ENCODE data around the gene MVB12A.

MVB12A gene

DNA sequence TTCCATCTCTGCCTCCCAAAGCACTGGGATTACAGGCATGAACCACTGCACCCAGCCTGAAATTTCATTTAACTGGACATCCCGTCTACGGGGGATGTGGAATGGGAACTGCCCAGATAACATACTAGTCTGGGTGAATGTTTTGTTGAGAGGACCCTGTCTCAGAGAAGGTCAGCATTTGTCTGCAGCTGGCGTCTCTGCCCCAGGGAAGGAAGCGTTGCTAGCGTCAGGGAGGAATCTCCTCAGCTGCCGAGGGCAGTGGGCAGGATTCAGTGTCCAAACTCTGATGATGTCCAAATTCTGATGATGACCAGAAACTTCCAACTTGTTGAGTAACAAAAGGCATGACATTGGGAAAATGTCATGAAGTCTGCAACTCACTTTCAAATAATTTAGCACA lies 37.8 kb downstream of the MVB12A start:
- Histone ChIP-seq H3K18ac (ENCODE audit: low read length) (no peak overlapping the region), H3K4me1 (ENCODE audit: control insufficient read depth in 2 of 2, insufficient read depth in 1 of 2, low read depth in 1 of 2, low read length in 2 of 2) (peaks cover 5 to 7% of the 10 kb centered on the region in 2 donors), H4K91ac (ENCODE audit: low read depth, low read length, poor library complexity) (no peak overlapping the region), H3K79me1 (ENCODE audit: low read depth, low read length) (no peaks in the 10 kb centered on the region), H3K9ac (ENCODE audit: low read depth, low read length, poor library complexity) (no peak overlapping the region), H3K14ac (ENCODE audit: low read length) (no peak overlapping the region), H2BK5ac (ENCODE audit: low read length) (no peak overlapping the region), H3K4me2 (ENCODE audit: insufficient read depth, low read length, poor library complexity, severe bottlenecking) (no peak overlapping the region), H3K9me3 (replicated peaks in 1 of 2; ENCODE audit: control insufficient read depth in 2 of 2, insufficient read depth in 1 of 2, low read depth in 1 of 2, low read length in 2 of 2) (no peaks in the 10 kb centered on the region), H2AFZ (ENCODE audit: low read length) (no peak overlapping the region), H3K4me3 (ENCODE audit: low read length in 2 of 2) (no peak overlapping the region), H4K8ac (ENCODE audit: low read depth, low read length) (no peak overlapping the region), H2AK5ac (ENCODE audit: low read depth, low read length) (no peak overlapping the region), H3K27ac (replicated peaks; ENCODE audit: low read length) (no peak overlapping the region), H2BK12ac (ENCODE audit: low read length) (no peak overlapping the region), H3K27me3 (ENCODE audit: control insufficient read depth in 3 of 3, insufficient read depth in 3 of 3, low read depth in 1 of 3, low read length in 3 of 3) (peaks cover 7 to 50% (median 26%) of the 10 kb centered on the region in 3 experiments), H3K4ac (ENCODE audit: low read length) (no peak overlapping the region), H2BK120ac (ENCODE audit: low read depth, low read length) (no peak overlapping the region), H3K23ac (ENCODE audit: low read depth, low read length, poor library complexity) (no peak overlapping the region), H3K36me3 (replicated peaks in 1 of 2; ENCODE audit: control insufficient read depth in 2 of 2, insufficient read depth in 2 of 2, low read length in 2 of 2) (no peaks in the 10 kb centered on the region), H2BK15ac (ENCODE audit: low read length) (no peak overlapping the region)
- WGBS, 2 donors (ENCODE audit: extremely low coverage in 2 of 2, insufficient read length in 2 of 2, insufficient replicate concordance in 1 of 2): no CpG with 5 or more reads among the region's 6 CpGs
- no peak for DNase-seq (ENCODE audit: low spot score)

DNA sequence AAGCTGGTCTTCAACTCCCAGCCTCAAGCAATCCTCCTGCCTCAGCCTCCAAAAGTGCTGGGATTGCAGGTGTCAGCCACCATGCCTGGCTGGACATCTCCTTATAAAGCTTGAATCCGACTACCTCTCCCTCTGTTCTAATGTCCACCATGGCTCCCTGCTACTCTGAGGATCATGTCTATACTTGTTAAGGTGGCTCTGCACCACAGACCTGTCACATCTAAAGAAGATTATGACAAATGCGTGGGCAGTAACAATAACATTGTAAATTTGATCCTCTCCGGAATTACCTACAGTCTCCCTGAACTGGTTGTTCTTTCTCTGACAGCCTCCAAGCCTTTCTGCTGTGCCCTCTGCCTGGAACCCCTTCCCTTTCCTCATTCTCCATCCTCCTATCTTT lies 39.1 kb downstream of the MVB12A start:
- Histone ChIP-seq H3K79me1 (ENCODE audit: low read depth, low read length) (no peaks in the 10 kb centered on the region), H2AFZ (ENCODE audit: low read length) (no peak overlapping the region), H3K18ac (ENCODE audit: low read length) (no peak overlapping the region), H4K8ac (ENCODE audit: low read depth, low read length) (no peak overlapping the region), H3K4me3 (ENCODE audit: low read length in 2 of 2) (no peak overlapping the region), H3K36me3 (replicated peaks in 1 of 2; ENCODE audit: control insufficient read depth in 2 of 2, insufficient read depth in 2 of 2, low read length in 2 of 2) (no peaks in the 10 kb centered on the region), H3K27ac (replicated peaks; ENCODE audit: low read length) (no peak overlapping the region), H3K4ac (ENCODE audit: low read length) (no peak overlapping the region), H2AK5ac (ENCODE audit: low read depth, low read length) (no peak overlapping the region), H2BK15ac (ENCODE audit: low read length) (no peak overlapping the region), H2BK120ac (ENCODE audit: low read depth, low read length) (no peak overlapping the region), H2BK12ac (ENCODE audit: low read length) (no peak overlapping the region), H3K9me3 (replicated peaks in 1 of 2; ENCODE audit: control insufficient read depth in 2 of 2, insufficient read depth in 1 of 2, low read depth in 1 of 2, low read length in 2 of 2) (no peaks in the 10 kb centered on the region), H3K9ac (ENCODE audit: low read depth, low read length, poor library complexity) (no peak overlapping the region), H3K27me3 (ENCODE audit: control insufficient read depth in 3 of 3, insufficient read depth in 3 of 3, low read depth in 1 of 3, low read length in 3 of 3) (peaks cover 7 to 50% (median 26%) of the 10 kb centered on the region in 3 experiments), H3K23ac (ENCODE audit: low read depth, low read length, poor library complexity) (no peak overlapping the region), H3K4me2 (ENCODE audit: insufficient read depth, low read length, poor library complexity, severe bottlenecking) (no peak overlapping the region), H2BK5ac (ENCODE audit: low read length) (no peak overlapping the region), H3K14ac (ENCODE audit: low read length) (no peak overlapping the region), H4K91ac (ENCODE audit: low read depth, low read length, poor library complexity) (no peak overlapping the region), H3K4me1 (ENCODE audit: control insufficient read depth in 2 of 2, insufficient read depth in 1 of 2, low read depth in 1 of 2, low read length in 2 of 2) (peaks cover 5 to 7% of the 10 kb centered on the region in 2 donors)
- DNase-seq (ENCODE audit: low spot score): no peak
- WGBS, 2 donors (ENCODE audit: extremely low coverage in 2 of 2, insufficient read length in 2 of 2, insufficient replicate concordance in 1 of 2): no CpG with 5 or more reads among the region's 3 CpGs

- H3K27me3 ChIP-seq (ENCODE audit: control insufficient read depth in 3 of 3, insufficient read depth in 3 of 3, low read depth in 1 of 3, low read length in 3 of 3): peaks cover 4 to 39% (median 13%) of the 10 kb centered on the region in 3 experiments
- H2BK120ac ChIP-seq (ENCODE audit: low read depth, low read length): no peak within 1 kb of the TSS
- H3K27ac ChIP-seq (replicated peaks; ENCODE audit: low read length): no peak within 1 kb of the TSS
Observed at GRCh38 chr19:17460372-17461230, 40.8 kb downstream of the MVB12A start, which contains the start of gene NXNL1. Gene NXNL1 (minus strand): TSS chr19:17460926. CDS start chr19:17460869, 57 bp downstream.

DNA sequence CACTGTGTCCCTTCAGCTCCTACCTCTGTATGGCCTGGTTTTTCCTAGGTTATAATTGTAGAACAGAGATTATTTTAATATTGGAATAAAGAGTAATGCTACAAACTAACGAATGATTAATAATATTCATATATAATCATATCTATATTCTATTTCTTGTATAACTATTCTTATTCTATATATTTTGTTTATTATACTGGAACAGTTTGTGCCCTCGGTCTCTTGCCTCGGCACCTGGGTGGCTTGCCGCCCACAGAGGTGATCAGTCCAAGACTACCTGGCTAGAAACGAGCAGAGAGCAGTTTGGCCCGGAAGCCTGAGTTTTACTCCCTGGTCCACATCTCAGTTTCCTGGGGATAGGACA lies 46.6 kb downstream of the MVB12A start:
- no peak overlapping the region for H4K91ac ChIP-seq (ENCODE audit: low read depth, low read length, poor library complexity)
- no peak overlapping the region for H3K18ac ChIP-seq (ENCODE audit: low read length)
- no peak overlapping the region for H2AK5ac ChIP-seq (ENCODE audit: low read depth, low read length)
- no peak overlapping the region for H2BK5ac ChIP-seq (ENCODE audit: low read length)
- no peak overlapping the region for H2BK12ac ChIP-seq (ENCODE audit: low read length)
- peaks cover 0 to 11% (median 0%) of the 10 kb centered on the region in 3 experiments for H3K27me3 ChIP-seq (ENCODE audit: control insufficient read depth in 3 of 3, insufficient read depth in 3 of 3, low read depth in 1 of 3, low read length in 3 of 3)
- H3K23ac ChIP-seq (ENCODE audit: low read depth, low read length, poor library complexity): no peak overlapping the region
- H3K36me3 ChIP-seq (replicated peaks in 1 of 2; ENCODE audit: control insufficient read depth in 2 of 2, insufficient read depth in 2 of 2, low read length in 2 of 2): no peaks in the 10 kb centered on the region
- H3K4me3 ChIP-seq (ENCODE audit: low read length in 2 of 2): no peak overlapping the region
- no peak overlapping the region for H4K8ac ChIP-seq (ENCODE audit: low read depth, low read length)
- WGBS, 2 donors (ENCODE audit: extremely low coverage in 2 of 2, insufficient read length in 2 of 2, insufficient replicate concordance in 1 of 2): no CpG with 5 or more reads among the region's 6 CpGs
- no peak overlapping the region for H3K4ac ChIP-seq (ENCODE audit: low read length)
- H3K14ac ChIP-seq (ENCODE audit: low read length): no peak overlapping the region
- no peak overlapping the region for H2AFZ ChIP-seq (ENCODE audit: low read length)
- no peak for DNase-seq (ENCODE audit: low spot score)
- H3K79me1 ChIP-seq (ENCODE audit: low read depth, low read length): no peaks in the 10 kb centered on the region
- H2BK15ac ChIP-seq (ENCODE audit: low read length): no peak overlapping the region
- no peak overlapping the region for H2BK120ac ChIP-seq (ENCODE audit: low read depth, low read length)
- H3K27ac ChIP-seq (replicated peaks; ENCODE audit: low read length): no peak overlapping the region
- no peak overlapping the region for H3K4me2 ChIP-seq (ENCODE audit: insufficient read depth, low read length, poor library complexity, severe bottlenecking)
- H3K4me1 ChIP-seq (ENCODE audit: control insufficient read depth in 2 of 2, insufficient read depth in 1 of 2, low read depth in 1 of 2, low read length in 2 of 2): peaks cover 14 to 16% of the 10 kb centered on the region in 2 donors
- H3K9me3 ChIP-seq (replicated peaks in 1 of 2; ENCODE audit: control insufficient read depth in 2 of 2, insufficient read depth in 1 of 2, low read depth in 1 of 2, low read length in 2 of 2): no peaks in the 10 kb centered on the region
- no peak overlapping the region for H3K9ac ChIP-seq (ENCODE audit: low read depth, low read length, poor library complexity)

More at GRCh38 chr19:17460372-17461230, 40.8 kb downstream of the MVB12A start, which contains the start of gene NXNL1:
- H2BK15ac ChIP-seq (ENCODE audit: low read length): no peak within 1 kb of the TSS
- H2BK12ac ChIP-seq (ENCODE audit: low read length): peak within 1 kb of the TSS; percentile 24
- no peak within 1 kb of the TSS for H3K4me2 ChIP-seq (ENCODE audit: insufficient read depth, low read length, poor library complexity, severe bottlenecking)
- H3K4me1 ChIP-seq (ENCODE audit: control insufficient read depth in 2 of 2, insufficient read depth in 1 of 2, low read depth in 1 of 2, low read length in 2 of 2): peaks cover 0 to 2% of the 10 kb centered on the region in 2 donors
- no peak within 1 kb of the TSS for H3K4me3 ChIP-seq (ENCODE audit: low read length in 2 of 2)
- WGBS, 2 donors (ENCODE audit: extremely low coverage in 2 of 2, insufficient read length in 2 of 2, insufficient replicate concordance in 1 of 2): no CpG with 5 or more reads among the region's 26 CpGs
- no peaks in the 10 kb centered on the region for H3K9me3 ChIP-seq (replicated peaks in 1 of 2; ENCODE audit: control insufficient read depth in 2 of 2, insufficient read depth in 1 of 2, low read depth in 1 of 2, low read length in 2 of 2)
- H4K91ac ChIP-seq (ENCODE audit: low read depth, low read length, poor library complexity): no peak within 1 kb of the TSS
- no peak within 1 kb of the TSS for H2BK5ac ChIP-seq (ENCODE audit: low read length)
- H3K4ac ChIP-seq (ENCODE audit: low read length): no peak within 1 kb of the TSS
- H2AFZ ChIP-seq (ENCODE audit: low read length): no peak within 1 kb of the TSS
- H3K36me3 ChIP-seq (replicated peaks in 1 of 2; ENCODE audit: control insufficient read depth in 2 of 2, insufficient read depth in 2 of 2, low read length in 2 of 2): no peaks in the 10 kb centered on the region
- DNase-seq (ENCODE audit: low spot score): no peak
- peak within 1 kb of the TSS; percentile 4 for H3K14ac ChIP-seq (ENCODE audit: low read length)
- peak within 1 kb of the TSS; percentile 38 for H3K18ac ChIP-seq (ENCODE audit: low read length)
- peak within 1 kb of the TSS; percentile 2 for H3K23ac ChIP-seq (ENCODE audit: low read depth, low read length, poor library complexity)
- H3K79me1 ChIP-seq (ENCODE audit: low read depth, low read length): no peaks in the 10 kb centered on the region
- no peak within 1 kb of the TSS for H3K9ac ChIP-seq (ENCODE audit: low read depth, low read length, poor library complexity)
- H2AK5ac ChIP-seq (ENCODE audit: low read depth, low read length): peak within 1 kb of the TSS; percentile 10
- no peak within 1 kb of the TSS for H4K8ac ChIP-seq (ENCODE audit: low read depth, low read length)

Measured in neuronal stem cell (in vitro differentiated cells).